Mammary epithelial cell (primary cell): ENCODE measurements around the gene PLOD2.

Experiments used
- CTCF ChIP-seq, 2 donors: IDR thresholded peaks in 1 of 2; conservative IDR thresholded peaks in 1 of 2; 2 replicates each; pipeline ENCODE4 v1.5.1; 2011 to 2012; ENCODE audit warnings: inconsistent platforms in 2 of 2, low read length in 2 of 2, mild to moderate bottlenecking in 2 of 2, control low read depth in 1 of 2, low read depth in 1 of 2; ENCODE audit not compliant: insufficient read depth in 1 of 2; ENCODE audit errors: extremely low read depth in 1 of 2
- EZH2 ChIP-seq: IDR thresholded peaks from 2 replicates; pipeline ENCODE4 v1.6.1; 2012; ENCODE audit warnings: low read length, inconsistent platforms, borderline replicate concordance

- TF ChIP-seq CTCF (conservative IDR thresholded peaks at IDR 0.05 in 1 of 2, IDR thresholded peaks at IDR 0.05 in 1 of 2; ENCODE audit: extremely low read depth in 1 of 2, insufficient read depth in 1 of 2, low read depth in 1 of 2, low read length in 2 of 2) (no peak), EZH2 (no peak)
Measured at GRCh38 chr3:146196789-146197188, 35.8 kb upstream of the PLOD2 start.
